SK-N-SH treated with all-trans-retinoic acid at 6 μM for 48 hours (cell line): ENCODE measurements around the gene MTA1.

Source experiments
- ATAC-seq: fragments of 200-7000 bp; cut with Tn5 transposase; 3 replicates; pipeline ENCODE4 v1.9.1; 2020; ENCODE audit warnings: mild to moderate bottlenecking, moderate library complexity
- ARNTL ChIP-seq: fragments of 450-650 bp; formaldehyde crosslinking; IDR thresholded peaks from 2 replicates; pipeline ENCODE4 v1.5.0; 2020; ENCODE audit warnings: low read depth, mild to moderate bottlenecking, moderate library complexity, borderline replicate concordance
- CREB5 ChIP-seq: fragments of 250-450 bp; sonication (Bioruptor Pico); IDR thresholded peaks from 2 replicates; pipeline ENCODE4 v1.5.1; 2020; ENCODE audit warnings: low read depth, mild to moderate bottlenecking, moderate library complexity
- CSDC2 ChIP-seq: fragments of 250-450 bp; sonication (Bioruptor Pico); IDR thresholded peaks from 2 replicates; pipeline ENCODE4 v1.5.0; 2020; ENCODE audit warnings: mild to moderate bottlenecking, moderate library complexity
- CSRNP3 ChIP-seq: fragments of 250-450 bp; sonication (Bioruptor Pico); IDR thresholded peaks from 2 replicates; pipeline ENCODE4 v1.5.1; 2021; ENCODE audit warnings: mild to moderate bottlenecking, moderate library complexity
- ESRRG ChIP-seq: fragments of 250-450 bp; sonication (Bioruptor Pico); IDR thresholded peaks from 2 replicates; pipeline ENCODE4 v1.6.1; 2021; ENCODE audit warnings: mild to moderate bottlenecking
- GLIS3 ChIP-seq: fragments of 250-450 bp; sonication (Bioruptor Pico); IDR thresholded peaks from 2 replicates; pipeline ENCODE4 v1.5.0; 2020; ENCODE audit warnings: mild to moderate bottlenecking, moderate library complexity
- OSR1 ChIP-seq: fragments of 250-450 bp; sonication (Bioruptor Pico); IDR thresholded peaks from 2 replicates; pipeline ENCODE4 v1.8.0; 2022; ENCODE audit warnings: moderate library complexity, mild to moderate bottlenecking, inconsistent platforms
- PPARA ChIP-seq: fragments of 250-450 bp; sonication (Bioruptor Pico); IDR thresholded peaks from 2 replicates; pipeline ENCODE4 v1.5.0; 2020; ENCODE audit warnings: mild to moderate bottlenecking, borderline replicate concordance
- RARB ChIP-seq: fragments of 250-450 bp; sonication (Bioruptor Pico); IDR thresholded peaks from 2 replicates; pipeline ENCODE4 v1.8.0; 2021; ENCODE audit warnings: mild to moderate bottlenecking, moderate library complexity
- SNAI2 ChIP-seq: fragments of 250-450 bp; sonication (Bioruptor Pico); IDR thresholded peaks from 2 replicates; pipeline ENCODE4 v1.5.0; 2020; ENCODE audit warnings: mild to moderate bottlenecking, moderate library complexity
- TCF4 ChIP-seq: fragments of 250-450 bp; sonication (Bioruptor Pico); IDR thresholded peaks from 2 replicates; pipeline ENCODE4 v1.8.0; 2021; ENCODE audit warnings: mild to moderate bottlenecking, moderate library complexity, borderline replicate concordance
- TSHZ2 ChIP-seq: fragments of 250-450 bp; sonication (Bioruptor Pico); IDR thresholded peaks from 2 replicates; pipeline ENCODE4 v1.5.0; 2020; ENCODE audit warnings: mild to moderate bottlenecking, moderate library complexity
- ZC3H10 ChIP-seq: fragments of 250-450 bp; sonication (Bioruptor Pico); IDR thresholded peaks from 2 replicates; pipeline ENCODE4 v1.5.1; 2021; ENCODE audit warnings: mild to moderate bottlenecking, moderate library complexity
- ZFP30 ChIP-seq: fragments of 450-650 bp; formaldehyde crosslinking; IDR thresholded peaks from 2 replicates; pipeline ENCODE4 v1.5.0; 2022; ENCODE audit warnings: mild to moderate bottlenecking, moderate library complexity
- ZNF565 ChIP-seq: fragments of 450-650 bp; formaldehyde crosslinking; conservative IDR thresholded peaks from 2 replicates; pipeline ENCODE4 v1.5.0; 2020; ENCODE audit warnings: low read depth, mild to moderate bottlenecking, moderate library complexity
- ZNF70 ChIP-seq: fragments of 450-650 bp; formaldehyde crosslinking; IDR thresholded peaks from 2 replicates; pipeline ENCODE4 v1.5.0; 2020; ENCODE audit warnings: mild to moderate bottlenecking, moderate library complexity
- ZNF8 ChIP-seq: fragments of 450-650 bp; formaldehyde crosslinking; IDR thresholded peaks from 2 replicates; pipeline ENCODE4 v1.5.0; 2020; ENCODE audit warnings: mild to moderate bottlenecking, moderate library complexity
- TF ChIP-seq, protein P1 (sequence below): fragments of 250-450 bp; sonication (Bioruptor Pico); IDR thresholded peaks from 2 replicates; pipeline ENCODE4 v1.8.0; 2020; ENCODE audit warnings: mild to moderate bottlenecking, moderate library complexity, borderline replicate concordance
- TF ChIP-seq, protein P2 (sequence below): fragments of 250-450 bp; sonication (Bioruptor Pico); IDR thresholded peaks from 2 replicates; pipeline ENCODE4 v1.8.0; 2021; ENCODE audit warnings: low read depth, mild to moderate bottlenecking, moderate library complexity, borderline replicate concordance

MTA1 gene

GRCh38 chr14:105408592-105408991 is 11.0 kb upstream of the MTA1 start:
- TF ChIP-seq ZNF565 (CRISPR knock-in tag) (no peak), CREB5 (CRISPR knock-in tag) (no peak), ESRRG (CRISPR knock-in tag) (no peak), SNAI2 (CRISPR knock-in tag) (no peak)
- TF ChIP-seq, protein P1, sequence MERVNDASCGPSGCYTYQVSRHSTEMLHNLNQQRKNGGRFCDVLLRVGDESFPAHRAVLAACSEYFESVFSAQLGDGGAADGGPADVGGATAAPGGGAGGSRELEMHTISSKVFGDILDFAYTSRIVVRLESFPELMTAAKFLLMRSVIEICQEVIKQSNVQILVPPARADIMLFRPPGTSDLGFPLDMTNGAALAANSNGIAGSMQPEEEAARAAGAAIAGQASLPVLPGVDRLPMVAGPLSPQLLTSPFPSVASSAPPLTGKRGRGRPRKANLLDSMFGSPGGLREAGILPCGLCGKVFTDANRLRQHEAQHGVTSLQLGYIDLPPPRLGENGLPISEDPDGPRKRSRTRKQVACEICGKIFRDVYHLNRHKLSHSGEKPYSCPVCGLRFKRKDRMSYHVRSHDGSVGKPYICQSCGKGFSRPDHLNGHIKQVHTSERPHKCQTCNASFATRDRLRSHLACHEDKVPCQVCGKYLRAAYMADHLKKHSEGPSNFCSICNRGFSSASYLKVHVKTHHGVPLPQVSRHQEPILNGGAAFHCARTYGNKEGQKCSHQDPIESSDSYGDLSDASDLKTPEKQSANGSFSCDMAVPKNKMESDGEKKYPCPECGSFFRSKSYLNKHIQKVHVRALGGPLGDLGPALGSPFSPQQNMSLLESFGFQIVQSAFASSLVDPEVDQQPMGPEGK: no peak
- ATAC-seq: no peak

GRCh38 chr14:105409364-105409763 is 10.3 kb upstream of the MTA1 start:
- ATAC-seq: no peak
- TF ChIP-seq OSR1 (no peak), SNAI2 (CRISPR knock-in tag) (no peak), ZNF8 (CRISPR knock-in tag) (no peak), ZNF565 (CRISPR knock-in tag) (no peak), PPARA (CRISPR knock-in tag) (no peak), GLIS3 (CRISPR knock-in tag) (no peak)
- TF ChIP-seq, all 23 proteins: peak for 0

DNA sequence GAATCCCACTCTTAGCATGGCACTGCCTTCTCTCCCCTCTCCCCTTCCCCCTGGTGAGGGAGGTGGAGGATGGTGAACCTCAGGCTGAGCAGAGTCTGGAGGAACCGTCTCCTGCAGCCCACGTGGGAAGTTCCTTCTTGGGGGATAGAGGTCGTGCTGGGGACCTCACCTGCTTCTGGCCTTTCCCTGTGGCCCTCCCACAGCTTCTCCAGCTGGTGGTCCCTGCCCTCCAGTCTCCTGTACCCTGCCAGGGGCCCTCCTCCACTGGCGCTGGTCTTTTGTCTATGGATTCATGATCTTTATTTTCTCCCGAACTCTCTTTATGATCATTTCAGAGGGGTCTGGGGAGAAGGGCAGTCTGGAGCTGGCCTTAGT is 9.0 kb upstream of the MTA1 start:
- no peak for TF ChIP-seq ZNF8 (CRISPR knock-in tag)
- no peak for TF ChIP-seq TSHZ2
- TF ChIP-seq CSRNP3 (CRISPR knock-in tag): no peak
- no peak for TF ChIP-seq ZNF70 (CRISPR knock-in tag)
- no peak for TF ChIP-seq SNAI2 (CRISPR knock-in tag)
- TF ChIP-seq ZFP30 (CRISPR knock-in tag): no peak
- no peak for TF ChIP-seq CREB5 (CRISPR knock-in tag)
- TF ChIP-seq ZNF565 (CRISPR knock-in tag): no peak
- TF ChIP-seq, protein P1: no peak
- TF ChIP-seq CSDC2: no peak
- no peak for TF ChIP-seq RARB (CRISPR knock-in tag)
- no peak for TF ChIP-seq TCF4 (CRISPR knock-in tag)
- TF ChIP-seq ARNTL: no peak
- no peak for TF ChIP-seq OSR1
- TF ChIP-seq, protein P2, sequence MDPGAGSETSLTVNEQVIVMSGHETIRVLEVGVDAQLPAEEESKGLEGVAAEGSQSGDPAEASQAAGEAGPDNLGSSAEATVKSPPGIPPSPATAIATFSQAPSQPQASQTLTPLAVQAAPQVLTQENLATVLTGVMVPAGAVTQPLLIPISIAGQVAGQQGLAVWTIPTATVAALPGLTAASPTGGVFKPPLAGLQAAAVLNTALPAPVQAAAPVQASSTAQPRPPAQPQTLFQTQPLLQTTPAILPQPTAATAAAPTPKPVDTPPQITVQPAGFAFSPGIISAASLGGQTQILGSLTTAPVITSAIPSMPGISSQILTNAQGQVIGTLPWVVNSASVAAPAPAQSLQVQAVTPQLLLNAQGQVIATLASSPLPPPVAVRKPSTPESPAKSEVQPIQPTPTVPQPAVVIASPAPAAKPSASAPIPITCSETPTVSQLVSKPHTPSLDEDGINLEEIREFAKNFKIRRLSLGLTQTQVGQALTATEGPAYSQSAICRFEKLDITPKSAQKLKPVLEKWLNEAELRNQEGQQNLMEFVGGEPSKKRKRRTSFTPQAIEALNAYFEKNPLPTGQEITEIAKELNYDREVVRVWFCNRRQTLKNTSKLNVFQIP (CRISPR knock-in tag): no peak
- TF ChIP-seq ZC3H10 (CRISPR knock-in tag): no peak

More for the DNA sequence above, 9.0 kb upstream of the MTA1 start:
- ATAC-seq: no peak
